Activated T-cell treated with anti-CD3 and anti-CD28 coated beads for 4 hours (primary cell): ENCODE results near the gene CD300LG.

Experiments used
- DNase-seq: peaks from one replicate; pipeline ENCODE4 v3.0.0-alpha.2; 2020

Gene CD300LG

DNA sequence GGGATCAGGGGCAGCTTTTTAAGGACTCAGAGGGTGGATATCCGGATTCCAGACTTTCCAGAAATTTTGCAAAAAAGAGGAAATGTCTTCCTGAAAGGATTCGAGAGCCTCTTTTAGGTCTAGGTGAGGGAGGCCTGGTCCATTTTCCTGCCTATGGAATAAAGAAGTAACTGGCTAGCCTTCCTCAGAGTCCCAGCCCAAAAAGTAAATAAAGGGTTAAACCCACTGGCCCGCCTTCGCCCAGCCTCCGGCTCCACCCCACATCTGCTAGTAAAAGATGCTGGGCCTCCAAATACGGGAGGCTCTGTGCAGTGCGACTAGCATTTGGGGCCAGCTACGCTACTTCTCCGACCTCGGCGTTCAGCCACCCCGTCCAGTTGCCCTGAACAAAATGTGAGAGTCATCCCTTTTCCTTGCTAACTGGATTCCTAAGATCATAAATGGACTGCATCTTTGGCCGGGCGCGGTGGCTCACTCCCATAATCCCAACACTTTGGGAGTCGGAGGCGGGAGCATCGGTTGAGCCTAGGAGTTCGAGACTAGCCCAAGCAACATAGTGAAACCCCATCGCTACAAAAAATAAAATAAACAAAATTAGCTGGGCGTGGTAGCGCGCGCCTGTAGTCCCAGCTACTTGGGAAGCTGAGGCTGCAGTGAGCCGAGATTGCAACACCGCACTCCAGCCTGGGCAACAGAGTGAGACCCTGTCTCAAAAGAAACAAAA is 61.2 kb downstream of the CD300LG start:
- peak; percentile 36 for DNase-seq

DNA sequence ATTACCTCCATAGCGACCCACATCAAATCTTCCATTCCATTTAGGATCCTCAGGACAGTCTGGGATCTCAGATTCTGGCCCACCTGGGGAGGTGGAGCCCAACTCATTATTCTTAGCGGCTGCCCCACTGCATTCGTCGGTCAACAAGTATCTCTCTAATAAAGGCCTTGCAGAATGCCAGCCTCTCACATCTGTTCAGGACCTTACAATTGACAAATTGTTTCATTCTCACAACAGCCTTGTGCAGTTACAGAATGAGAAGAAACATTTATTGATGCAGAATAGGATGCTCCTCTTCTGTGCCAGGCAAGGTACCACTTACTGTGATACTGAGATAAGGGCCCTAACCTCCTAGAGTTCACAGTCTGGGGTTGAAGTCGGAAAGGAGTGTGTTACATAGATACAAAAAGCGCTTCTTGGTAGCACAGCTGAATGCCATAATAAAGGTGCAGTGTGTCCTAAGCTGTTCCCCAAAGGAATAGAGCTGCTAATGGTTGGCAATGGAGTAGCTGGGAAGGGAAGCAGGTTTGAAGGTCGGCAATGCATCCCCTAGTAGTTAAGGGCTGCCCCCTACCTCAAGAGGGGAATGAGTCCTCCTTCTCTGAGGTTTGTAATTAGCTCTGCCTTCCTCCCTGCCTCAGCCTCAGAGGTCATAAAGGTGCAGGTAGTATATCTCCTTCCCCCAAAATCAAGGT is 62.7 kb downstream of the CD300LG start:
- no peak for DNase-seq

DNA sequence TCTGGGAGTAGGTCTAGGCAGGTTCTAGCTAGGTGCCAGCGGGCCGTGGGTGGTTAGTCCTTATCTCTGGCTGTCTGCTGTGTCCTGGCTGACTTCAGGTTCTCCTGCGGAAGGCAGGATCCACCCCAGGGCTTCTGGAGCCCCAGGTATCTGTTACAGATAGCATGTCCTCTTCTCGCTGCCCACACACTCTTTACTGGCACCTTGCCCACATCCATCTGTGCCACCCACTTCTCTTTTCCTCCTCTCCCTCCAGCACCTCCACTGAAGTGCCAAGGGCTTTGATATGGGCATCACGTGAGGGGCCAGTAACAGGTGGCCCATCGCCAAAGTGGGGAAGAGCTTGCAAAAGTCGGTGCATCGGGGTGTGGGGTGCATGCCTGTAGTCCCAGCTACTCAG is 64.9 kb downstream of the CD300LG start:
- no peak for DNase-seq

DNA sequence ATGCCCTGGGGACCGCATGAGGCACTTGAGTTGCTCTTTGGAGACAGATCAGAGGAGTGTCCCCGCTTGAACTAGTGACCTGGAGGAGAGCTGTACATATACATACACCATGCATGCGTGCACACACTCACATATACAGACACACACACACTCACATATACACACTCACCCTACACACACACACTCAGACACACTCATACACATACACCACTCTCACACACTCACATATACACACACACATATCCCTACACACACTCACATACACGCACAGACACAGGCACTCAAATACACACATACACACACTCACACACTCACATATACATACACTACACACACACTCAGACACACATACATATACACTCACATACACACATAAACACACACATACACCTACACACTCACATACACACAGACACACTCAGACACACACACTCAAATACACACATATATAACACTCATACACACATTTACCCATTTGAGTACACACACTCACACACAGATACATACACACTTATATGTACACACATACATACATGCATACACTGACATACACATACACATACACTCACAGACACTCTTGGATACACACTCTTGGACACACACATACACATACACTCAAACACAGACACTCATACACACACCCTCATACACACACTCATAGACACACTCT is 65.8 kb downstream of the CD300LG start:
- no peak for DNase-seq
